Ramos (cell line): Measurements from ENCODE around the gene CTDSPL.

Experiments
- in situ Hi-C: fragments of 300-500 bp; cut with MboI; formaldehyde crosslinking; loops from one replicate; pipeline ENCODE4 v1.14.3; 2022; ENCODE audit warnings: low sequenced_read_pairs; ENCODE audit not compliant: unreplicated experiment

CTDSPL gene

GRCh38 chr3:37887824-37888223, 26.1 kb downstream of the CTDSPL start:
- in situ Hi-C loops = no loop called here

GRCh38 chr3:37888421-37888820, 26.7 kb downstream of the CTDSPL start:
- in situ Hi-C loops = no loop called here

DNA sequence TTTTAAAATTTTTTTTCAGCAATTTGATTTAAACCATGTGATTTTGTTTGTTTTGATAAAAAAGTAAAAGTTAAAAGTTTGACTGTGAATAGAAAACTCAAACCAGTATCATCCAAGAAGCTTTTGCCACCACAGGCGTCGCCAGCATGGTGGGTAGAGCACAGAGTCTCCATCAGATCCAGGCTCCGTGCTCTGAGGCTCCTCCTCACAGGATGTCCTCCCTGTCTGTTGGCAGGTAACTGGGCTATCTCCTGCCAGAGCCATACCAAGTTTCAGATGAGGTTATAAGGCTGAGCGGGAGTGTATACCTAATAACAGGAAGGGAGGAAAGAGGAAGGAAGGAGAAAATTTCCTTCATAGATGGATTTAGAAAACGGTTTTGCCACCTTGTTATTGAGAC, 28.8 kb downstream of the CTDSPL start:
- in situ Hi-C loops = no loop called here

GRCh38 chr3:37891227-37891626, 29.5 kb downstream of the CTDSPL start:
- in situ Hi-C loops = no loop called here

- in situ Hi-C loops = no loop called here
Measured at GRCh38 chr3:37892927-37893600, 31.4 kb downstream of the CTDSPL start.

GRCh38 chr3:37896827-37897226, 35.1 kb downstream of the CTDSPL start:
- in situ Hi-C loops = no loop called here

DNA sequence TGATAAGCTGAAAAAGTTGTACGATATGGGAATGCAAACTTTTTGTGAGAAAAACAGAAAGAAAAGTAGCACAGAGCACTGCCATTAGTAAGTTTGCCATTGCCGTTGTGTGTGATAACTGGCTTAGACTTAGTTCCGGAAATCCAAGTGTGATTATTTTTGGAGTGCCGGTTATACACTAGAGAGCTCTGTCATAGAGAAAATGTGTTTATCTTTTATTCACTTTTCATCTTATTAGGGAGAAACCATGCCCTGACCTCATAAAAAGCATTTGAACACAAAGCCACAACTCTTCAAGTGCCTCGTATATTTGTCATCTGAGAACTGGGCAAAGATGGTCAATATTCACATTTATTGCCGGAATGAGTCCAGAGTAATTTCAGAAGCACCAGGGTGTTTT, 36.1 kb downstream of the CTDSPL start:
- in situ Hi-C loops = no loop called here

DNA sequence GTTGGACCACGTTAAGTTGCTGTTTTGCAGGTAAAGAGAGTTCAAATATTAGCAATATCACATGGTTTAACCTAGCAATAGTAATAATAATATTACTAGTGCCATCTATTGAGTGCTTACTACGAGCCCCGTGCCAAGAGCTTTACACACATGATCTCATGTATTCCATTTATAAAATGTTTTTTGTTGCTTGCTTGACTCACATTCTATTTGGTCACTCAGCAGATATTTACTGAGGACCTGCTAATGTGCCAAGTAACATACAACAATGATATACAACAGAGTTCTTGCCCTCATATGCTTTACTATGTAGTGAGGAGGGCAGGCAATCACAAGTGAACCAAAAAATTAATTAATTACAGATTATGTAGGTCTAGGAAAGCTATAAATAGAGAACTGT, 36.7 kb downstream of the CTDSPL start:
- in situ Hi-C loops = no loop called here

GRCh38 chr3:37899101-37899707, 37.5 kb downstream of the CTDSPL start:
- in situ Hi-C loops = no loop called here

DNA sequence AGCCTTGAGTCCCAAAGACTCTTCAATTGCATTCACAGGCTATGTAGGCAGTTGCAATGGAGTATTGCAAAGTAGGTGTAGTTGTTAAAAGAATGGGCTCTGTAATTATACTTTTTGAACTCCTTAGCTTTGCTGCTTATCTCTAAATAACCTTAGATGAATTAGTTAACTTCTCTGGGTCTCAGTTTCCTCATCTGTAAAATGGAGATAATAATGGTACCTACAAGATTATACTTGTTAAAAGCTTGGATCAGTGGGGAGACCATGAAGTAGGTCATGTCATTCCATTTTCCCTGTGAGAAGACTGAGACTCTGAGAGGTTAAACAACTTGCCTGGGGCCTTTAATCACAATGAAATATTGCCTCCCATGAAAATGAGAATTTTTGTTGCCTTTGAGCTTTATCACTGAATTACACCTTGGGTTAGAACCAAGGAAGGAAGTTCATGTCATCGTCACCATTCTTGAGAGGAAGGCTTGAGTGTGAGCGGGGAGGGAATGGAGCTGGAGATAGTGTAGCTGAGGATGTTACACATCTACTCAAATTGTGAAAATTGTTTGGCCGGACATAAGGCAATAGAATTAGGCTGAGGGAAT, 38.1 kb downstream of the CTDSPL start:
- in situ Hi-C loops = no loop called here

GRCh38 chr3:37901721-37902120, 40.0 kb downstream of the CTDSPL start:
- in situ Hi-C loops = no loop called here

DNA sequence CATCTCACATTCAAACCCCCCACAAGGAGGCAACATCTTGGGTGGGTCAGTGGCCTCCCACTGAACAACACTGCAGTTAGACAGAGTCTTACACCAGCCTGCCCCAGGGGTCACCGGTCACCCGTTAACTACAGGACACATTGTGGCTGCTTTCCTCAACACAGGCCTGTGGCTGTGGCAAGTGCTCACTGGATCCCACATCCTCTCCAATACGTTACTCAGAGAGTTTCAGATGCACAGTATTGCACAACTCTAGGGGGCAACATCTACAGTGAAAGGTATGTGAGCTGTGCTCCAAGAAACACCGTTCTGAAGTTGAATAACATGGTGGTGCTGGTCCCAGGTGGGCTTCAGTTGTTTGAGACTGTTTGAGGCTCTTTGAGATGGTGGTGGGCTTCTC, 41.0 kb downstream of the CTDSPL start:
- in situ Hi-C loops = no loop called here

GRCh38 chr3:37903320-37903719, 41.6 kb downstream of the CTDSPL start:
- in situ Hi-C loops = no loop called here

GRCh38 chr3:37903734-37904133, 42.1 kb downstream of the CTDSPL start:
- in situ Hi-C loops = no loop called here

- in situ Hi-C loops = no loop called here
Measured at GRCh38 chr3:37904601-37905000, 42.9 kb downstream of the CTDSPL start.

DNA sequence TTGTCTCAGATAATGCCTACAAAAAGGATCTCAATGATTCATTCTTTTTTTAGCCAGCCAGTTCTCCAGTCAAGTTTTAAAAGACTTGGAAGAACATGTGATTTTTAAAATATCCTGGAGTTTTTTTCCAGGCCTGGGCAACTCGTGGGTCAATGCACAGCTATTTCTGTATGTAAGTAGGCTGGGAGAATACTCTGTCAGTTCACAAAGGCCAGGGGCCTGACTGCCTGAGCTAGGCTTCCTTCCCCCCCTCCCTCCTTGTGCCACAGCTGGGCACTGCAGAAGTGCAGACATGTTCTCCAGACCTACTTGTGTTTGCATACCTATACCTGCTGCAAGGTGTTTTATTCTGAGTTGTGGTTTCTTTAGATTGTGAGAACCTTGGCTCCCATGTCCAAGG, 43.7 kb downstream of the CTDSPL start:
- in situ Hi-C loops = no loop called here

GRCh38 chr3:37905987-37906674, 44.5 kb downstream of the CTDSPL start:
- in situ Hi-C loops = no loop called here

- in situ Hi-C loops = no loop called here
Measured at GRCh38 chr3:37906734-37907282, 45.1 kb downstream of the CTDSPL start.

DNA sequence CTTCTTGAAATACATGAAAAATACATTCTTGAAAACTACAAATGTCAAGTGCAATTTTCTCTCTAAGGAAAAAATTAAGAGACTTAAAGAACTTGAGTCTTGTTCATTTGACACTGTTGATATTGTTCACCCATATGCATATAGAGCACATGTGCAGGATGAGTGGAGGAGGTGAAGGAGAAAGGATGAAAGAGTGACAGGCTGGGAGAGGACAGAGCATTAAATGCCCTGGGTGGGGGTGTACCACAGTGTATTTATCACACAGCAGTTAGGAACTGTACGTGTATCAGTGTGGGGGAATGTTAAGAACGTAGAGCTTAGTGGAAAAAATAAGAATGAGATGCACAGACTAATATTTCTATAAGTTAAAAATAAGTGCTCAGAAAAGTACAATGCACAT, 45.7 kb downstream of the CTDSPL start:
- in situ Hi-C loops = no loop called here

- in situ Hi-C loops = no loop called here
Measured at GRCh38 chr3:37907906-37908305, 46.2 kb downstream of the CTDSPL start.
